GM15510 (cell line): ENCODE data around the gene AKT1.

Experiments used
- POLR2A ChIP-seq: IDR thresholded peaks from 3 replicates; pipeline ENCODE4 v1.6.1; 2011; ENCODE audit warnings: borderline replicate concordance; ENCODE audit not compliant: insufficient read length; ENCODE audit errors: extremely low read depth

AKT1 gene

DNA sequence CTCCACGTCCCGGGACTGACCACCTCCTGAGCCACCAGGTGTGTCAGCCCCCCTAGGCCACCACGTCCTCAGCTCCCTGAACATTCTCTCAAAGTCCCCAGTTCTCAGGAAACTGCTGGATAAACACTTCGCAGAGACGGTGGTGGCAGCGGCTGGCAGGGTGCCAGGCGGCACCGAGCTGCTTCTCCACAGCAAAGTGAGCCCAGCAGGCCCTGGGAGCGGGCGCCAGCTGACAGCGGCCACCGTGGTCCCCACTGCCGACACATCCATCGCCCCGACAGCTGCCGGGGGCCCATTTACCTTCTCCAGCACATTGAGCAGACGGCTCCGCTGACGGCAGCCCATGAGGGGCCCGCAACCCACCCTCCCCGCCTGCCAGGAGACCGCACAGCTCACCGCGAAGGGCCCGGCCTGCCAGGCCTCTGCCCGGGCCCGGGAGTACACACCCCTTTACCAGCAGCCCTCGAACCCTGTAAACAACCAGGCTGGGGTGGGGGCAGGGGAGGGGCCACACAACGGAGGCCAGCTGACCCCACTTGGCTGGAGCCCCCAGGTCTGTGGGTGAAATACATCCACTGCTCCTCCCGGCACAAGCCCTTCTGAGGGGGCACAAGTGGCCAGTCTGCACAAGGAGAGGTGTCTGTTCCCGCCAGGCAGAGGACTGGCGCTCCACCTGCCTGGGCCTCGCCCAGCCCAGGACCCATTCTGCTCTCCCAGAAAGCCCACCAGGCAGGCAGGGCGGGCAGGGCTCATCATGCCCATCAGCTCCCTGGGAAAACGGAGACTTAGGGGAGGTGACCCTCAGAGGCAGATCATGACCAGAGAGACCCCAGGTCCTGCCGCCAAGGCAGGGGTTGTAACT lies 10.5 kb downstream of the AKT1 start:
- no peak for TF ChIP-seq POLR2A

DNA sequence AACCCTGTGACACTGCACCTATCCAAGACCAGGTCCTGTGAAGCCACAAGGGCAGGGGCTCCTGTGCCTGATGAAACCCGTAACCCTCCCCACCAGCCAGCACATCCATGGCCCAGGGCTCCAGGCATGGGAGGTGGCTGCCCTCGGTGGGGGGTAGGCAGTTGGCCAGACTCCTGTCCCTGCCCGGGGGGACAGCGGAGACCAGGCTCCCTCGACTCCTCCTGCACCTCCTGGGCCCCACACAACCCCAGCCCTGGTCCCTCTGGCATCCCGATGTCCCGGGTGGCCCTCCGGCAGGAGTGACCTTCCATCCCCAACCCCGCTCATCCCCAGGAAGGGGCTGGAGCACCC lies 11.4 kb downstream of the AKT1 start:
- no peak for TF ChIP-seq POLR2A

DNA sequence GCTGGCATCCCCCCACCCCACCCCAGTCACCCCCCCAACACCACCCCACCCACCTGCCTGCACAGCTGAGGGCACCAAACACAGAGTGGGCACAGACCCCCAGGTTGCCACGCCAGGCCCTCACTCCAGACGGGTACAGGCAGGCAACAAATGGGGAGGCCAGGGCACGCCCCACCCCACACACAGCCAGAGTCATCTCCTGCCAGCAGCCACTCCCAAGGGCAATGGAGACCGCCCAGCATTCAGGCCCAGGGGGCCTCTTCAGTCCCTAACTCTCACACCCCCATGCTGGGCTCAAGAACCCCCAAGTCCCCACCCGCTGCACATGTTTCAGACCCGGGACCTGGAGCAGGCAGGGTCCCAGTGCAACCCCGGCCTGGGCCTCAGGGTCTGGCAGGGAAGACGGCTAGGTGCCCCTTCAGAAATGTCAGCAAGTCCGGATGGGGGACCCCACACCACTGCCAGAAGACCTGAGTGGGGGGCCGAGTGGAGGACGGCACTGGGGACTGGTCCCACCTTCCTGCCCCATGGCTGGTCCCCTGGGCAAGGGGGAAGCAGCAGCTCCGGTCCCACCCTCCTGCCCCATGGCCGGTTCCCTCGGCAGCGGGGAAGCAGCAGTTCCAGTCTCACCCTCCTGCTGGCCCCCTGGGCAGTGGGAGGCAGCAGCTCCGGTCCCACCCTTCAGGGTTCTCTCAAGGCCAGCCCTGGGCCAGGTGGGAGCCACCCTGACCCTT lies 11.9 kb downstream of the AKT1 start:
- no peak for TF ChIP-seq POLR2A

DNA sequence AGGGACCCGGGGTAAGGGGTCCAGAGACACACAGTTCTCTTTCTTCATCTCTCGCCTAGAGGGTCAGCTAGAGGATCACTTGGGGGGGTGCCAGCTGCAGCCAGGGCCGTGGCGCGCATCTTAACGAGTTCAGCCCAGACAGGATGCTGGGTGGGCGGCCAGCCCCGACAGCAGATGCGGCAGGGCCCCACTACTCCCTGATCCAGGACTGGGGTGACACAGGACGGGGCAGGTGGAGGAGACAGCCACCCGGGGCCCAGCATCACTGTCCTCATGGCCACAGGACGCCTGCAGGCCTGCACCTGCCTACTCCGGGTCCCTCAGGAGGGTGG lies 12.8 kb downstream of the AKT1 start:
- TF ChIP-seq POLR2A: no peak

DNA sequence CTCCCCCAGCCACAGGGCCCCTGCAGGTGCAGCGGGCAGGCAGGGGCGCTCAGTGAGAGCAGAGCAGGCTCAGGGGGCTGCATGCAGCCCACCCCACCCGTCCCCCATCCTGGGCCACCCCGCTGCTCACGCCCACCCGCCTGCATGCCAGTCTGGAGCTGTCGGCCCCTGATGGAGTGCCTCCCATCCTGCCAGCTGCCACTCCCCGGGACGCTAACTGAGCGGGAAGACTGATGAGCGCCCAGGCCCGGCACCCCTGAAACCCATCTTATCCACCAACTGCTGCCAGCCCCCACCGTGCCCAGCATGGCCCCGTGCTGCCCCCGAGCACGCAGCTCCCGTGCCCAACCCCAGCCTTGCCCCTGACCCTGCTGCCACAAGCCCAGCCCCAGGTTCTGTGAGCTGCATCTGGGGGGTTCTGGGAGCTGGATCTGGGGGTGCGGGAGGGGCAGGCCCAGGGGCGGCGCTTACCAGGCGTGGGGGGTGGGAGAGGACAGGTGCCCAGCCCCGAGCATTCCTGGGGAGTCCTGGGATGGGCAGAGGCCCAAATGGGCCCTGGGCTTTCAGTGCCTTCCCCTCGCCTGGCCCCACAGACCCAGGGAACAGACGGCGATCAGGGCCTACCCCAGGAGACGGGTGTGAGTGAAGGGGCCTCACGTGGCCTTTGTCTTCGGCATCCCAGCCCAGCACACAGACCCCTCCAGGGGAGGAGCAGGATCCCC lies 13.3 kb downstream of the AKT1 start:
- TF ChIP-seq POLR2A: no peak

DNA sequence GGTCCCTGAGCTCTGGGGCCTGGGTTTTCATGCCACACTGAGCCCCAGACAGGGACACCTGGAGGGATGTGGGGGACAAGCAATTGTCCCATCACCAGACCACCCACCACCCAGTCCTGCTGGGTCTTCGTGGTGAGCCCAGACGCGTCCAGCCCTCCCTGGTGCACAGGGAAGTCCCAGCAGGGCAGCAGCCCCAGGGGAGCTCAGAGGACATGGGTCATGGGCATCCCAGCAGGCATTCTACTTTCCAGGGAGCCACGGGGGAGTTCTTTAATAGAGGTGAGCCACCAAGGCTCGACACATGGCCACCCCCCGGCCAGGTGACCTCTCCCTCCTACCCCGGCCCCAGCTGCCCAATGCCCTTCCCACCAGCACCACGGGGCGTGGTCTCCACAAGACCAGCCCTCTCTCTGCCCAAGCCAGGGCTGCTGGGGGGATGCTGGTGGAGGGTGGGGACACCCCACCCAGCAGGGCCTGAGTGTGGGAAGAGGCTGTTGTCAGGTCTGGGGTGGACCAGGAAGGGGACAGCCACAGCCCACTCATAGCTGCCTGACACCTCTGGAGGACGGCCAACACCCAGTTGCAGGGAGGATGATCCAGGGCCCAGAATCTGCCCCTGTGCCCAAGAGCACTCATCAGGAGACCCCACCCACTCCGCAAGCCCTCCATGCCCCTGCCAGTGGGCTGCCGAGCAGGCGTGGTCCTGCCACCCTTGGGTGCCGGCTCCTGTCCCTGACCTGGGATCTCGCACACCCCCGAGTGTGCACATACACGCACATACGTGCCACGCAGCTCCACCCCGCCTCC lies 14.1 kb downstream of the AKT1 start:
- no peak for TF ChIP-seq POLR2A

DNA sequence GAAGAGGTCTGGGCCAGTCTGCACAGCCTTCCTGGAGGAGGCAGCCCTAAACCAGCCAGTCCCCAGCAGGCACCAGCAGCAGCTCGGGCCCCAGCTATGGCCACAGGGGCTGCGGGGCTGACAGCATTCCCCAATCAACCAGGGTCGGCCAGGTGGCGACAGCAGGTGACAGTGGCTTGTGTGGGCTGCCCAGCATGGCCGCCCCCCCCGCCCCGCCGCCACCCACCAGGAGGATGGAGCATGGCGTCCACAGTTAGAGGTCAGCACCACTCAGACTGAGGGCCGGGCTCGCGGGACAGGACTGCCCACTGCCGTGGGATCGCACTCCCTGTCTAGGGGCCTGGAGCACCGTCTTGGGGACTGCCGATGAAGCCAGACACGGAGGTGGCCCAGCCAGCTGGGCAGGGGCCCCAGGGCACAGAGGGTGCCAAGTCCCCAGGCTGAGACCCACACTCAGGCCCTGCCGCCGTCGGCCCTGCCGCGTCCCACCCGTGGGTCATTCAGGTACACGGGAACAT lies 15.0 kb downstream of the AKT1 start:
- no peak for TF ChIP-seq POLR2A

DNA sequence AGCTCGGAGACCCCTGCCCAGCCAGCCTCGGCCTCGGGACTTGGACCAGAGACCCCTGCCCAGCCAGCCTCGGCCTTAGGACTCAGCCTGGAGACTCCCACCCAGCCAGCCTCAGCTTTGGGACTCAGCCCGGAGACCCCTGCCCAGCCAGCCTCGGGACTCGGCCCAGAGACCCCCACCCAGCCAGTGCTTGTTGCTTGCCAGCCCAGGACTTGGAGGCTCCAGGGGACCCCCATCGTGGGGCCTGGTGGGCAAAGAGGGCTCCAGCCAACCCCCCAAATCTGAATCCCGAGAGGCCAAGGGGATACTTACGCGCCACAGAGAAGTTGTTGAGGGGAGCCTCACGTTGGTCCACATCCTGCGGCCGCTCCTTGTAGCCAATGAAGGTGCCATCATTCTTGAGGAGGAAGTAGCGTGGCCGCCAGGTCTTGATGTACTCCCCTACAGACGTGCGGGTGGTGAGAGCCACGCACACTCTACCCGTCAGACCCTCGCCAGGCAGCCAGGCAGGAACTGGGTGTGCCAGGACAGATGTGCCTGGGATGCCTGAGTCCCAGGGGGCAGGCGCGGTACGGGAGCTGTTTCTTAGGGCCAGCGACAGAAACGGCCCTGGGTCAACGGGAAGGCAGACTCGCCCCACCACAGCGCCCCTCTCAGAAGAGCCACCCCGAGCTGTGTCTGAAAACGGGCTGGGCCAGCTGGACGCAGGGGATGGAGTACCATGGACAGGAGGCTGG lies 15.6 kb downstream of the AKT1 start:
- TF ChIP-seq POLR2A: no peak

DNA sequence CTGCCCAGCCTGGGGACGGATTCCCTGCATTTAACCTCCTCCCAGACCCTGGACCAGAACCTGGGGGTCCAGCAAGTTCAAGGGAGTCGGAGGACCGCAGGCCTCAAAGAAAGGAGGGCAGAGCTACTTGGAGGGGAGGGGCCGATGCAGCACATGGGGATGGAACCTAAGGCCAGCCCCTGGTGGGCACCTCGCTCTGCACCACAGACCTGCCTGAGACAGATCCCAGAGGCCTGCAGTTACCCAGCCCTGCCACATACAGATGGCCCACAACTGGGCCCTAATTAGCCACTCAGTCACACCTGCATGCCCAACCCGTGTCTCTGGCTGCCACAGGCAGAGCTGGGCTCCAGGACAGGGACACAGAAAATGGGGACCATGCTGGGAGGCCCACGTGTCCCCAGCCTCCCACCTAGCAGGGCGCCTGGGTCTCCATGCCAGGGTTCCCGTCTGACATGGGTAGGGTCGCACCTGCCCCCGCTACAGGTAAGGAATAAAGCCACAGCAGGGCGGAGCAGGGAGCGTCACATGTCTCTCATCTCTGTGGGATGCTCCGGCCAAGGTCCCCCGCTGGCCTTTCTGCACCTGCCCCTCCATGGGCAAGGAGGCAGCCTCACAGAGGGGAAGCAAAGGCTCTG lies 16.7 kb downstream of the AKT1 start:
- TF ChIP-seq POLR2A: no peak

DNA sequence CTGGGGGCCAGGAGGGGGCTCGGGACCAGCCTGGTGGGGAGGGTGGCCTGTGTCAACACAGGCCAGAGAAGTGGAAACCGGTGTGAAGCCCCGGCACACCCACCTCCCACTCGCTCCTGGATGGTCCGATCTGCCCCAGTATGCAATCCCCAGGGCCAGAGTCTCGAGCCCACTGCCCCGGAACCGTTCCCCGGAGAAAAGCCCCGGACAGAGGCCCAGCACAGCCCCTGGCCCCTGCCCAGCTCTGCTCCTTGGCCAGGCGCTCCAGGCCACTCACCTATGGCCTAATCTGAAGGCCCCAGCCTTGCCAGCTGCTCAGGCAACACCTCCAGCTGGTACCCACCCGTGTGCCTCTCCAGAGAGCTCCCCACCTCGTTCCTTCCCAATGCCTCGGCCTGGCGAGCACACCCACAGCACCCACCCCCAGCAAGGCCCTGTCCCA lies 17.7 kb downstream of the AKT1 start:
- TF ChIP-seq POLR2A: no peak

DNA sequence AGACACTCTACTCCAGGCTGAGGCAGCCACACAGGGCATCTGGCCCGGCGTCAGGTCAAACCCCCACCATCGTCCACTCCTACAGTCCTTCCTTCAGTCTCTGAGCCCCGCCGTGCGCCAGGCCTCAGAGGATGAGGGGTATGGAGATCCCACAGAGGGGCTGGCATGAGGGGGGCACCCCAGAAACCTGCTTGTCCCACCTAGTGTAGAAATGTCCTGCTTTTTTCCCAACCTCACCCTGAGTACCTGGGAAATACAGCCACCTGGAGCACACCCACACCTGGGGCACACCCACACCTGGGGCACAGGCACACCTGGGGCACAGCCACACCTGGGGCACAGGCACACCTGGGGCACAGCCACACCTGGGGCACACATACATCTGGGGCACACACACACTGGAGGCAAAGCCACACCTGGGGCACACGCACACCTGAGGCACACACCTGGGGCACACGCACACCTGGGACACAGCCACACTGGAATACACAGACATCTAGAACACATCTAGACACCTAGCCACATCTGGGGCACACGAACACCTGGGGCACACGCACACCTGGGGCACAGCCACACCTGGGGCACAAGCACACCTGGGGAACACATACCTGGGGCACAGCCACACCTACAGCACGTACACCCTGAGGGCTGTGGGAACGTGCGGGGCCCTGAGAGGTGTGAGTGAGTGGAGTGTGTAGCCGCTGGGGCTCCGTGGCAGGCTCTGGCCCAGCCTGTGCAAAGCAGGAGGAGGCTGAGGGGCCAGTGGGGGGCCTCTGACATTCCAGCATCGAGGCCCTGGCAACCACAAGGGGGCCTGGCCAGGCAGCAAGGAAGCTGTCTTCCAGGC lies 18.4 kb downstream of the AKT1 start:
- no peak for TF ChIP-seq POLR2A

DNA sequence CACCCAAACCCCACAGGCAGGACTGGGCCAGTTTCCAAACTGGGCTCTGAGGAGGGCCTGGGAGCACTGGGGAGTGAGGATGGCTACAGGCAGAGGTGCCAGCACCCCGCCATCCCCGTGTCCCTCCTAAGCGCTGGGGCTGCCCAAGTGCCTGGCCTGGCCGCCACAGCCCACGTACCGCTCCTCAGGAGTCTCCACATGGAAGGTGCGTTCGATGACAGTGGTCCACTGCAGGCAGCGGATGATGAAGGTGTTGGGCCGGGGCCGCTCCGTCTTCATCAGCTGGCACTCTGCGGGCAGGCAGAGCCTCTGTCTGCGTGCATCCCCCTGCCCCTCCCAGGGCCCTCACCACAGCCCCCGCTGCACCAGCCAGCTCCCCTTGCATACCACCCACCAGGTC lies 19.1 kb downstream of the AKT1 start:
- no peak for TF ChIP-seq POLR2A
